ENCODE results near the gene EIPR1. TPM values are rescaled to one million over a fixed set of nuclear protein-coding genes. Genes with fewer than 3 reads are reported as not detected.

Gene EIPR1
- total and polyA plus RNA-seq, 2 donors from 2014 or later, result 28.2 to 37.8 TPM

DNA sequence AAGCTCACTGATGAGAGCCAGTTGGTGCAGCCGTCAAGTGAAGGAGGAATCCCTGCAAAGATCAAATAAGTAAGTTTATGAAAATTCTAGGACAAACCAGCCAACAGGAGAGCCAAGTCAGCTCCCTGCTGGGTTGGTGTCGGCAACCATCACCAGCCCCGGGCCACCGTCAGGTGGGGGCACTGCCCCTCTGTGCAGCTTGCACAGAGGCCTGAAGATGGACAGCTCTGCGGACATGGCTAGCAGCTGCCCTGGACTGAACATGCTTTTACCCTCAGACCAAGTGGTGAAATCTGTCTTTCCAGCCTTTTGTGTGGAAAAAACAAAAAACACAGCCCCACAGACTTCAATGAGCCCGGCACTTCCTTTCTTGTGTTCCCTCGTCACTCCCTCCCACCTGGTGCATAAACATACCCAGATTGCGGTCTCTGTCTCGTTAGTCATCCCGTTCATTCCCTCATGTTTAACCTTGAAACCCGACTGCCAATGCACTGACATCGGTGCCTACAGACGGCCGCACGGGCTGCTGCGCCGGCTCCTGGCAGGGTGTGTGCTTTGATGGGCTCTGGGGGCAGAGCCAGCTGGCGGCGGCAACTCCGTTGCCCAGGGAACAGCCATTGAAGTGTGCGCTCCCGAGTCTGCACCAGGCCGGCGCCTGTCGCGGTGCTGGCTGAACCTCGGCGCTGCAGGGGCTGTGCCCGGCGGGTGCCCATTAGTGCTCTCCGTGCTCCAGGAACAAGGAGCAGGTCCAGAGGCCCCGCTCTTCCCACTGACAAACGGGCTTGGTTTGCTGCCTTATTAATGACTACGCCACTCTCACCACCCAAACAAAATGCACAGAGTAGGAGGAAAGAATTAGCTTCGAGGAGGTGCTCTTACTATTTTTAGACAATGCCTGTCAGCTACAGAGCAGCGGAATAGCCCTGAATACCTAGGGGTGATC, 95.3 kb downstream of the EIPR1 start:
- Histone ChIP-seq H3K4me1 (ENCODE audit: control insufficient read depth in 2 of 3, insufficient read depth in 2 of 3, low read depth in 1 of 3, low read length in 3 of 3) (peaks cover 5 to 8% (median 5%) of the 10 kb centered on the region in 3 donors), H3K36me3 (ENCODE audit: control insufficient read depth in 2 of 3, insufficient read depth in 3 of 3, low read length in 3 of 3) (peaks cover 0 to 2% (median 0%) of the 10 kb centered on the region in 3 donors), H3K27me3 (ENCODE audit: control insufficient read depth, insufficient read depth, low read length) (no peaks in the 10 kb centered on the region), H3K4me3 (ENCODE audit: low read length in 3 of 3) (peak overlapping the region in 2 of 3 donors; percentile 11 to 20), H3K9ac (ENCODE audit: low read length in 3 of 3) (no peak overlapping the region), H3K27ac (ENCODE audit: low read depth in 2 of 2, low read length in 2 of 2) (no peak overlapping the region), H3K9me3 (ENCODE audit: control insufficient read depth in 2 of 3, insufficient read depth in 1 of 3, low read length in 3 of 3) (no peaks in the 10 kb centered on the region)
- no peak for FAIRE-seq
- TF ChIP-seq, protein P1, sequence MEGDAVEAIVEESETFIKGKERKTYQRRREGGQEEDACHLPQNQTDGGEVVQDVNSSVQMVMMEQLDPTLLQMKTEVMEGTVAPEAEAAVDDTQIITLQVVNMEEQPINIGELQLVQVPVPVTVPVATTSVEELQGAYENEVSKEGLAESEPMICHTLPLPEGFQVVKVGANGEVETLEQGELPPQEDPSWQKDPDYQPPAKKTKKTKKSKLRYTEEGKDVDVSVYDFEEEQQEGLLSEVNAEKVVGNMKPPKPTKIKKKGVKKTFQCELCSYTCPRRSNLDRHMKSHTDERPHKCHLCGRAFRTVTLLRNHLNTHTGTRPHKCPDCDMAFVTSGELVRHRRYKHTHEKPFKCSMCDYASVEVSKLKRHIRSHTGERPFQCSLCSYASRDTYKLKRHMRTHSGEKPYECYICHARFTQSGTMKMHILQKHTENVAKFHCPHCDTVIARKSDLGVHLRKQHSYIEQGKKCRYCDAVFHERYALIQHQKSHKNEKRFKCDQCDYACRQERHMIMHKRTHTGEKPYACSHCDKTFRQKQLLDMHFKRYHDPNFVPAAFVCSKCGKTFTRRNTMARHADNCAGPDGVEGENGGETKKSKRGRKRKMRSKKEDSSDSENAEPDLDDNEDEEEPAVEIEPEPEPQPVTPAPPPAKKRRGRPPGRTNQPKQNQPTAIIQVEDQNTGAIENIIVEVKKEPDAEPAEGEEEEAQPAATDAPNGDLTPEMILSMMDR (IDR thresholded peaks at IDR 0.05; ENCODE audit: borderline replicate concordance, extremely low read depth, insufficient read depth), result no peak
- DNase-seq, result peak; percentile 80 to 90 (median 89)
- intact Hi-C loops (cut with DNase I), result no loop called here

DNA sequence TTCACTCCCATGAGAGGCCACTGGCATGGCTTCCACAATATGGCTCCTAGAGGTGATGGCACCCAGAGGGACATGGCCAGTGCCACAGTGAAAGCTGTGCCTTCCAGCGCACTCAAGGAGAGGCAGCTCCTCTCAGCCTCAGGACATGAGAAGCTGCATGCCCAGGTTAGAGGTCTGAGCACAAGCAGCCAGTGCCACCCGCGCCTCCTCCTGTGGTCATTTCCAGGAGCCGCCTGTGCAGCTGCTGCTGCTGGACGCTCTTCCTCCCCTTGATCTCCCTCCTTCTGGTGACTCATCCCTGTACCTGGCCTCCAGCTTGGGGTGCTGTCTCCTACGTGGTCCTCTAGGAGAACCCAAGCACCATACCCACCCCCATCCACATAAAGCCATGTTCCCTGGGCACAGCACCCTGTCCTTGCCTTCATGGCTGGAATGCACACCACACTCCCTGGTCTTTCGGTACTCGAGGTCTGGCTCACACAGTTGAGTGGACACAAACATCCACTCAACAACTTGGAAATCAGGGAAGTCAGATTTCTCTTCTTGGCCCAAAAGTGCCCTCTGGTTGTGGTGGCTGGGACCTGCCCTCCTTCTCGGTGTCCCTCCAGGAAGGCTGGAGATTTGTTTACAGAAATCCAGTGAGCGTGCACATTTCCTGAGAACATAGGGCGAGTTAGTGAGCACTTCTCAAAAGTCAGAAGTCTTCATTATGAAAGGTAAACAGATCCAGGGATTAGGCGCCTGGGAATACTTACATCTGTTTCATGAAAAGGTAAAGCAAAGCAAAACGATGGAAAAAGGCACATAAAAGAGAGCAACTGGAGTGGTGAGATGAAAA, 96.7 kb downstream of the EIPR1 start:
- H3K9ac ChIP-seq (ENCODE audit: low read length in 3 of 3), result no peak overlapping the region
- no peak overlapping the region for H3K4me3 ChIP-seq (ENCODE audit: low read length in 3 of 3)
- intact Hi-C loops (cut with DNase I), result no loop called here
- FAIRE-seq (no peak), DNase-seq (peak in 1 of 5 donors; percentile 28)
- no peaks in the 10 kb centered on the region for H3K27me3 ChIP-seq (ENCODE audit: control insufficient read depth, insufficient read depth, low read length)
- TF ChIP-seq, protein P1 (IDR thresholded peaks at IDR 0.05; ENCODE audit: borderline replicate concordance, extremely low read depth, insufficient read depth), result no peak
- no peaks in the 10 kb centered on the region for H3K9me3 ChIP-seq (ENCODE audit: control insufficient read depth in 2 of 3, insufficient read depth in 1 of 3, low read length in 3 of 3)
- peaks cover 0 to 2% (median 0%) of the 10 kb centered on the region in 3 donors for H3K36me3 ChIP-seq (ENCODE audit: control insufficient read depth in 2 of 3, insufficient read depth in 3 of 3, low read length in 3 of 3)
- peaks cover 5 to 8% (median 5%) of the 10 kb centered on the region in 3 donors for H3K4me1 ChIP-seq (ENCODE audit: control insufficient read depth in 2 of 3, insufficient read depth in 2 of 3, low read depth in 1 of 3, low read length in 3 of 3)
- H3K27ac ChIP-seq (ENCODE audit: low read depth in 2 of 2, low read length in 2 of 2), result no peak overlapping the region

DNA sequence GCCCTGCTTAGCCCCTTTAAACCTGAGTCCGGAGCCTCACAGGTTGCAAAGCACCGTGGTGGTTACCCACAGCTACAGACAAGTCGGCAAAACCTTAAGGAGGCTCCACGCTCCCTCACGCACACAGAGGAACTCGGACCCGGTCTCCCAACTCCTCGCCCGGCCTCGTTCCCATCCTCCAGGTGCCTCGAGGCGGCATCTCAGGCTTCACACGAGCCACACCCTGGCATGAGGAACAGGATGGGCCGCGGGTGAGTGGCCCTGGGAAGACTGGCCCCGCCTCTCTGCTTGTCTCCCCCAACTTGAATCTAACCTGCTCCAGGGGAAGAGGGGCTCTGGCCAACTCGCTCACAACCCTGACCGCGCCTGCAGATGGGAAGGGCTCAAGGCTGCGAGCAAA, 97.4 kb downstream of the EIPR1 start:
- intact Hi-C loops (cut with DNase I), result no loop called here
- DNase-seq (peak in 1 of 5 donors; percentile 24), FAIRE-seq (no peak)

More for the DNA sequence above, 97.4 kb downstream of the EIPR1 start:
- TF ChIP-seq, protein P1 (IDR thresholded peaks at IDR 0.05; ENCODE audit: borderline replicate concordance, extremely low read depth, insufficient read depth), result no peak
- no peak overlapping the region for H3K4me3 ChIP-seq (ENCODE audit: low read length in 3 of 3)
- H3K36me3 ChIP-seq (ENCODE audit: control insufficient read depth in 2 of 3, insufficient read depth in 3 of 3, low read length in 3 of 3), result peaks cover 0 to 2% (median 0%) of the 10 kb centered on the region in 3 donors
- peaks cover 5 to 8% (median 5%) of the 10 kb centered on the region in 3 donors for H3K4me1 ChIP-seq (ENCODE audit: control insufficient read depth in 2 of 3, insufficient read depth in 2 of 3, low read depth in 1 of 3, low read length in 3 of 3)
- no peak overlapping the region for H3K27ac ChIP-seq (ENCODE audit: low read depth in 2 of 2, low read length in 2 of 2)
- H3K9ac ChIP-seq (ENCODE audit: low read length in 3 of 3), result no peak overlapping the region
- H3K9me3 ChIP-seq (ENCODE audit: control insufficient read depth in 2 of 3, insufficient read depth in 1 of 3, low read length in 3 of 3), result no peaks in the 10 kb centered on the region
- no peaks in the 10 kb centered on the region for H3K27me3 ChIP-seq (ENCODE audit: control insufficient read depth, insufficient read depth, low read length)

All from kidney (tissue), 14 donors.